Neural cell (in vitro differentiated cells): ENCODE measurements around the gene SLK. TPM values are rescaled to one million over a fixed set of nuclear protein-coding genes. Genes with fewer than 3 reads are reported as not detected.

Experiments used
- H2AFZ ChIP-seq: fragments of 200-600, 300-800 bp; sonication (generic), shearing (Covaris generic); 2 replicates; pipeline ENCODE4 v1.6.0; 2014; ENCODE audit warnings: low read depth, mild to moderate bottlenecking, antibody characterized with exemption, low read length, moderate library complexity
- H3F3A ChIP-seq: fragments of 200-600 bp; shearing (Covaris generic); 2 replicates; pipeline ENCODE4 v1.6.1; 2016; ENCODE audit warnings: mild to moderate bottlenecking, moderate library complexity, mixed read lengths, antibody characterized with exemption, low read length; ENCODE audit not compliant: insufficient read depth, poor library complexity, severe bottlenecking
- H3K27ac ChIP-seq: fragments of 200-600, 300-800 bp; sonication (generic), shearing (Covaris generic); 2 replicates; pipeline ENCODE4 v1.5.1; 2014; ENCODE audit warnings: mild to moderate bottlenecking, low read length, moderate library complexity
- H3K27me3 ChIP-seq: fragments of 300-800, 200-600 bp; sonication (generic), shearing (Covaris generic); 2 replicates; pipeline ENCODE4 v1.6.0; 2014; ENCODE audit warnings: mild to moderate bottlenecking, low read depth, low read length, moderate library complexity; ENCODE audit not compliant: insufficient read depth
- H3K36me3 ChIP-seq: fragments of 300-800, 200-600 bp; sonication (generic), shearing (Covaris generic); 2 replicates; pipeline ENCODE4 v1.5.1; 2014; ENCODE audit warnings: mild to moderate bottlenecking, antibody characterized with exemption, low read length, moderate library complexity; ENCODE audit not compliant: insufficient read depth
- H3K4me2 ChIP-seq: fragments of 300-800, 200-600 bp; sonication (generic), shearing (Covaris generic); 2 replicates; pipeline ENCODE4 v1.6.0; 2014; ENCODE audit warnings: mild to moderate bottlenecking, low read length
- H3K4me3 ChIP-seq: fragments of 300-800, 200-600 bp; sonication (generic), shearing (Covaris generic); 2 replicates; pipeline ENCODE4 v1.5.1; 2014; ENCODE audit warnings: mild to moderate bottlenecking, low read length, moderate library complexity
- H3K79me2 ChIP-seq: fragments of 200-600 bp; shearing (Covaris generic); replicated peaks from 2 replicates; pipeline ENCODE4 v1.6.0; 2014; ENCODE audit warnings: mild to moderate bottlenecking, low read length, moderate library complexity; ENCODE audit not compliant: insufficient read depth
- H3K9ac ChIP-seq: fragments of 300-800, 200-600 bp; sonication (generic), shearing (Covaris generic); 2 replicates; pipeline ENCODE4 v1.6.1; 2016; ENCODE audit warnings: mild to moderate bottlenecking, low read length, mixed read lengths
- H3K9me2 ChIP-seq: fragments of 200-600 bp; shearing (Covaris generic); 2 replicates; pipeline ENCODE4 v1.6.1; 2016; ENCODE audit warnings: mild to moderate bottlenecking, low read length, mixed read lengths; ENCODE audit not compliant: insufficient read depth
- H3K9me3 ChIP-seq: fragments of 200-600, 300-800 bp; sonication (generic), shearing (Covaris generic); 2 replicates; pipeline ENCODE4 v1.6.1; 2016; ENCODE audit warnings: mild to moderate bottlenecking, mixed run types, low read length, moderate library complexity, mixed read lengths
- H4K20me1 ChIP-seq: fragments of 200-600 bp; shearing (Covaris generic); 2 replicates; pipeline ENCODE4 v1.6.1; 2016; ENCODE audit warnings: mild to moderate bottlenecking, mixed run types; ENCODE audit not compliant: insufficient read depth
- EP300 ChIP-seq: fragments of 450-650 bp; conservative IDR thresholded peaks from 2 replicates; pipeline ENCODE4 v1.6.1; 2014; ENCODE audit warnings: antibody characterized with exemption, mild to moderate bottlenecking, moderate library complexity; ENCODE audit not compliant: poor library complexity, severe bottlenecking
- EZH2 ChIP-seq: fragments of 200-600, 300-800 bp; shearing (Covaris generic), sonication (generic); IDR thresholded peaks from 2 replicates; pipeline ENCODE4 v1.6.1; 2014; ENCODE audit warnings: antibody characterized with exemption, low read length, borderline replicate concordance, mild to moderate bottlenecking; ENCODE audit not compliant: insufficient read depth, poor library complexity, severe bottlenecking
- MXI1 ChIP-seq: fragments of 450-650 bp; conservative IDR thresholded peaks from 2 replicates; pipeline ENCODE4 v1.6.1; 2014; ENCODE audit warnings: antibody characterized with exemption, mild to moderate bottlenecking; ENCODE audit not compliant: poor library complexity, severe bottlenecking
- POLR2AphosphoS5 ChIP-seq: IDR thresholded peaks from 2 replicates; pipeline ENCODE4 v1.6.1; 2012
- RAD21 ChIP-seq: fragments of 450-650 bp; conservative IDR thresholded peaks from 2 replicates; pipeline ENCODE4 v1.6.1; 2014; ENCODE audit warnings: antibody characterized with exemption, mild to moderate bottlenecking, moderate library complexity
- SMC3 ChIP-seq: fragments of 450-650 bp; conservative IDR thresholded peaks from 2 replicates; pipeline ENCODE4 v1.6.1; 2014; ENCODE audit warnings: antibody characterized with exemption, mild to moderate bottlenecking, moderate library complexity; ENCODE audit not compliant: poor library complexity
- TAF1 ChIP-seq: IDR thresholded peaks from 2 replicates; pipeline ENCODE4 v1.6.1; 2012; ENCODE audit warnings: low read depth
- polyA plus RNA-seq: library from polyadenylated mRNA; depleted of rRNA; stranded (reverse); fragments of >200 nt; gene quantifications from 2 replicates; pipeline ENCODE4 v1.2.3, GENCODE V29; 2014
- TF ChIP-seq, protein P1 (sequence below): fragments of 450-650 bp; IDR thresholded peaks from 2 replicates; pipeline ENCODE4 v1.5.1; 2014; ENCODE audit warnings: antibody characterized with exemption, mild to moderate bottlenecking, moderate library complexity; ENCODE audit not compliant: poor library complexity, severe bottlenecking
- TF ChIP-seq, protein P2 (sequence below): IDR thresholded peaks from 2 replicates; pipeline ENCODE4 v1.6.1; 2012; ENCODE audit warnings: borderline replicate concordance

The SLK gene
- polyA plus RNA-seq, 1 donor from 2014 or later = 23.7 TPM

DNA sequence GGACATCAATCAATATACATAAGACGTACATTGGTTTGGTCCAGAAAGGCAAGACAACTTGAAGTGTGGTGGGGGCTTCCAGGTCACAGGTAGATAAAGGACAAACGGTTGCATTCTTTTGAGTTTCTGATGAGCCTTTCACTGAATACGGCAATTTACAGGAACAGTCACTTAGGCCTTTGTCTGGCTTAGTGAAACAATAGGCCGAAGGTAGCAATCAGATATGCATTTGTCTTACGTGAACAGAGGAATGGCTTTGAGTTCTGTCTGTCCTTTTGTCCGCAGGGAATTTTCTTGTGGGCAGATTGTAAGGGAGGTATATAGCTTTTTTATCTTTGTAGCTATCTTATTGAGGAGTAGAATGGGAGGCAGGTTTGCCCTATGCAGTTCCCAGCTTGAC lies 38.2 kb upstream of the SLK start:
- H3K36me3 ChIP-seq = no peaks in the 10 kb centered on the region

DNA sequence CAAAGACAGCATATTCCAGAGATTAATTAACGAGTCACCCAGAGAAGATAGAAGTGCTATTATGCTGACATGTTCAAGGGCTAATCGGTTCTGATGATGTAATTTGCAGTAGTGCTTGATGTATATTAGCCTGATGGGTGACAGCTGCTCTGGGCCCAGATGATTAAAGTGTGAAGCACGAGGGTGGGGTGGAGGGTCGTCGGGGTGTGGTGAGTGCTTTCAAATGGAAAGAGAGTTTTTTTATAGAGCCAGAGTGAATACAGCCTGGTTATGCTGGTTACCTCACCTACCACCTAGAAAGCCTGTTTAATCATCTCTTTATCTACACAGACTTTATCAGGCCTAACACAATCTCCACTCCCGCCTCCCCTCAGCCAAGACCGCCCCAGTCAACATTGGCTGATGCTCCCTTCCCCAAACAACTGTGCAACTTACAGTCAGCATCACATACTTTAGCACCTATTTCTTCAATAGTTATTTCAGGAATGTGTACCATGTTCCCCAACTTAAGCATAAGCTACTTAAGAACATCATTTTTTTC lies 37.5 kb upstream of the SLK start:
- TF ChIP-seq POLR2AphosphoS5 (peak; percentile 12), EZH2 (no peak)
- no peak overlapping the region for H2AFZ ChIP-seq

More for the DNA sequence above, 38.2 kb upstream of the SLK start:
- Histone ChIP-seq H4K20me1 (no peaks in the 10 kb centered on the region), H3K9ac (no peak overlapping the region), H3K9me2 (no peaks in the 10 kb centered on the region), H3K27me3 (no peaks in the 10 kb centered on the region), H3K4me3 (no peak overlapping the region), H3K79me2 (no peaks in the 10 kb centered on the region), H2AFZ (no peak overlapping the region), H3K27ac (peak overlapping the region; percentile 77), H3F3A (peaks cover 4% of the 10 kb centered on the region), H3K9me3 (no peaks in the 10 kb centered on the region), H3K4me2 (no peak overlapping the region)
- TF ChIP-seq RAD21 = no peak
- no peak for TF ChIP-seq TAF1
- TF ChIP-seq SMC3 = no peak
- no peak for TF ChIP-seq MXI1
- no peak for TF ChIP-seq EP300
- no peak for TF ChIP-seq EZH2
- TF ChIP-seq, protein P1, sequence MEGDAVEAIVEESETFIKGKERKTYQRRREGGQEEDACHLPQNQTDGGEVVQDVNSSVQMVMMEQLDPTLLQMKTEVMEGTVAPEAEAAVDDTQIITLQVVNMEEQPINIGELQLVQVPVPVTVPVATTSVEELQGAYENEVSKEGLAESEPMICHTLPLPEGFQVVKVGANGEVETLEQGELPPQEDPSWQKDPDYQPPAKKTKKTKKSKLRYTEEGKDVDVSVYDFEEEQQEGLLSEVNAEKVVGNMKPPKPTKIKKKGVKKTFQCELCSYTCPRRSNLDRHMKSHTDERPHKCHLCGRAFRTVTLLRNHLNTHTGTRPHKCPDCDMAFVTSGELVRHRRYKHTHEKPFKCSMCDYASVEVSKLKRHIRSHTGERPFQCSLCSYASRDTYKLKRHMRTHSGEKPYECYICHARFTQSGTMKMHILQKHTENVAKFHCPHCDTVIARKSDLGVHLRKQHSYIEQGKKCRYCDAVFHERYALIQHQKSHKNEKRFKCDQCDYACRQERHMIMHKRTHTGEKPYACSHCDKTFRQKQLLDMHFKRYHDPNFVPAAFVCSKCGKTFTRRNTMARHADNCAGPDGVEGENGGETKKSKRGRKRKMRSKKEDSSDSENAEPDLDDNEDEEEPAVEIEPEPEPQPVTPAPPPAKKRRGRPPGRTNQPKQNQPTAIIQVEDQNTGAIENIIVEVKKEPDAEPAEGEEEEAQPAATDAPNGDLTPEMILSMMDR = no peak
- no peak for TF ChIP-seq POLR2AphosphoS5
- TF ChIP-seq, protein P2, sequence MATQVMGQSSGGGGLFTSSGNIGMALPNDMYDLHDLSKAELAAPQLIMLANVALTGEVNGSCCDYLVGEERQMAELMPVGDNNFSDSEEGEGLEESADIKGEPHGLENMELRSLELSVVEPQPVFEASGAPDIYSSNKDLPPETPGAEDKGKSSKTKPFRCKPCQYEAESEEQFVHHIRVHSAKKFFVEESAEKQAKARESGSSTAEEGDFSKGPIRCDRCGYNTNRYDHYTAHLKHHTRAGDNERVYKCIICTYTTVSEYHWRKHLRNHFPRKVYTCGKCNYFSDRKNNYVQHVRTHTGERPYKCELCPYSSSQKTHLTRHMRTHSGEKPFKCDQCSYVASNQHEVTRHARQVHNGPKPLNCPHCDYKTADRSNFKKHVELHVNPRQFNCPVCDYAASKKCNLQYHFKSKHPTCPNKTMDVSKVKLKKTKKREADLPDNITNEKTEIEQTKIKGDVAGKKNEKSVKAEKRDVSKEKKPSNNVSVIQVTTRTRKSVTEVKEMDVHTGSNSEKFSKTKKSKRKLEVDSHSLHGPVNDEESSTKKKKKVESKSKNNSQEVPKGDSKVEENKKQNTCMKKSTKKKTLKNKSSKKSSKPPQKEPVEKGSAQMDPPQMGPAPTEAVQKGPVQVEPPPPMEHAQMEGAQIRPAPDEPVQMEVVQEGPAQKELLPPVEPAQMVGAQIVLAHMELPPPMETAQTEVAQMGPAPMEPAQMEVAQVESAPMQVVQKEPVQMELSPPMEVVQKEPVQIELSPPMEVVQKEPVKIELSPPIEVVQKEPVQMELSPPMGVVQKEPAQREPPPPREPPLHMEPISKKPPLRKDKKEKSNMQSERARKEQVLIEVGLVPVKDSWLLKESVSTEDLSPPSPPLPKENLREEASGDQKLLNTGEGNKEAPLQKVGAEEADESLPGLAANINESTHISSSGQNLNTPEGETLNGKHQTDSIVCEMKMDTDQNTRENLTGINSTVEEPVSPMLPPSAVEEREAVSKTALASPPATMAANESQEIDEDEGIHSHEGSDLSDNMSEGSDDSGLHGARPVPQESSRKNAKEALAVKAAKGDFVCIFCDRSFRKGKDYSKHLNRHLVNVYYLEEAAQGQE = no peak

More for the DNA sequence above, 37.5 kb upstream of the SLK start:
- Histone ChIP-seq H3K79me2 (no peaks in the 10 kb centered on the region), H3K9me2 (no peaks in the 10 kb centered on the region), H3K27me3 (no peaks in the 10 kb centered on the region), H3K9me3 (no peaks in the 10 kb centered on the region), H3K36me3 (no peaks in the 10 kb centered on the region), H3F3A (peaks cover 4% of the 10 kb centered on the region), H3K4me3 (no peak overlapping the region), H4K20me1 (no peaks in the 10 kb centered on the region), H3K27ac (peak overlapping the region; percentile 77), H3K9ac (no peak overlapping the region), H3K4me2 (no peak overlapping the region)
